PFSK-1 (cell line): ENCODE data around the gene CLMN.

Source experiments
- FOXP2 ChIP-seq: optimal IDR thresholded peaks from 2 replicates; pipeline ENCODE3; 2011; ENCODE audit warnings: borderline replicate concordance, control low read depth, inconsistent platforms; ENCODE audit not compliant: insufficient read depth; ENCODE audit errors: extremely low read length, extremely low read depth
- POLR2AphosphoS5 ChIP-seq: IDR thresholded peaks from 2 replicates; pipeline ENCODE4 v1.6.1; 2012; ENCODE audit warnings: low read depth, mild to moderate bottlenecking, control low read depth, low read length, moderate library complexity
- SIN3A ChIP-seq: IDR thresholded peaks from 2 replicates; pipeline ENCODE4 v1.6.1; 2012; ENCODE audit warnings: mild to moderate bottlenecking, low read length, moderate library complexity, borderline replicate concordance; ENCODE audit not compliant: insufficient read depth
- TAF1 ChIP-seq: IDR thresholded peaks from 2 replicates; pipeline ENCODE4 v1.6.1; 2012; ENCODE audit warnings: low read length, control low read depth, borderline replicate concordance; ENCODE audit not compliant: insufficient read depth
- TF ChIP-seq, protein P1 (sequence below), 2 experiments: IDR thresholded peaks; 2 replicates each; pipeline versions ENCODE4 v1.6.1 to v1.8.0; 2011 to 2012; ENCODE audit warnings: low read depth in 2 of 2, low read length in 2 of 2, control low read depth in 1 of 2, inconsistent platforms in 1 of 2, mild to moderate bottlenecking in 1 of 2, moderate library complexity in 1 of 2; ENCODE audit not compliant: insufficient read depth in 1 of 2

Gene CLMN

GRCh38 chr14:95345032-95345431 lies 25.3 kb upstream of the CLMN start:
- TF ChIP-seq, protein P1, sequence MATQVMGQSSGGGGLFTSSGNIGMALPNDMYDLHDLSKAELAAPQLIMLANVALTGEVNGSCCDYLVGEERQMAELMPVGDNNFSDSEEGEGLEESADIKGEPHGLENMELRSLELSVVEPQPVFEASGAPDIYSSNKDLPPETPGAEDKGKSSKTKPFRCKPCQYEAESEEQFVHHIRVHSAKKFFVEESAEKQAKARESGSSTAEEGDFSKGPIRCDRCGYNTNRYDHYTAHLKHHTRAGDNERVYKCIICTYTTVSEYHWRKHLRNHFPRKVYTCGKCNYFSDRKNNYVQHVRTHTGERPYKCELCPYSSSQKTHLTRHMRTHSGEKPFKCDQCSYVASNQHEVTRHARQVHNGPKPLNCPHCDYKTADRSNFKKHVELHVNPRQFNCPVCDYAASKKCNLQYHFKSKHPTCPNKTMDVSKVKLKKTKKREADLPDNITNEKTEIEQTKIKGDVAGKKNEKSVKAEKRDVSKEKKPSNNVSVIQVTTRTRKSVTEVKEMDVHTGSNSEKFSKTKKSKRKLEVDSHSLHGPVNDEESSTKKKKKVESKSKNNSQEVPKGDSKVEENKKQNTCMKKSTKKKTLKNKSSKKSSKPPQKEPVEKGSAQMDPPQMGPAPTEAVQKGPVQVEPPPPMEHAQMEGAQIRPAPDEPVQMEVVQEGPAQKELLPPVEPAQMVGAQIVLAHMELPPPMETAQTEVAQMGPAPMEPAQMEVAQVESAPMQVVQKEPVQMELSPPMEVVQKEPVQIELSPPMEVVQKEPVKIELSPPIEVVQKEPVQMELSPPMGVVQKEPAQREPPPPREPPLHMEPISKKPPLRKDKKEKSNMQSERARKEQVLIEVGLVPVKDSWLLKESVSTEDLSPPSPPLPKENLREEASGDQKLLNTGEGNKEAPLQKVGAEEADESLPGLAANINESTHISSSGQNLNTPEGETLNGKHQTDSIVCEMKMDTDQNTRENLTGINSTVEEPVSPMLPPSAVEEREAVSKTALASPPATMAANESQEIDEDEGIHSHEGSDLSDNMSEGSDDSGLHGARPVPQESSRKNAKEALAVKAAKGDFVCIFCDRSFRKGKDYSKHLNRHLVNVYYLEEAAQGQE (IDR thresholded peaks at IDR 0.05; ENCODE audit: insufficient read depth in 1 of 2, low read depth in 2 of 2, low read length in 2 of 2), result no peak
- TF ChIP-seq FOXP2 (no peak), POLR2AphosphoS5 (no peak), TAF1 (no peak), SIN3A (no peak)

GRCh38 chr14:95344536-95344935 lies 24.8 kb upstream of the CLMN start:
- TF ChIP-seq POLR2AphosphoS5, result no peak
- no peak for TF ChIP-seq FOXP2
- no peak for TF ChIP-seq TAF1
- TF ChIP-seq SIN3A, result no peak
- TF ChIP-seq, protein P1 (IDR thresholded peaks at IDR 0.05; ENCODE audit: insufficient read depth in 1 of 2, low read depth in 2 of 2, low read length in 2 of 2), result no peak

GRCh38 chr14:95341564-95341963 lies 21.9 kb upstream of the CLMN start:
- TF ChIP-seq TAF1 (no peak), SIN3A (no peak), FOXP2 (no peak), POLR2AphosphoS5 (no peak)
- TF ChIP-seq, protein P1 (IDR thresholded peaks at IDR 0.05; ENCODE audit: insufficient read depth in 1 of 2, low read depth in 2 of 2, low read length in 2 of 2), result no peak

- no peak for TF ChIP-seq FOXP2
- TF ChIP-seq, protein P1 (IDR thresholded peaks at IDR 0.05; ENCODE audit: insufficient read depth in 1 of 2, low read depth in 2 of 2, low read length in 2 of 2), result no peak
- no peak for TF ChIP-seq SIN3A
- TF ChIP-seq TAF1, result no peak
- no peak for TF ChIP-seq POLR2AphosphoS5
Observed at GRCh38 chr14:95341115-95341514, 21.4 kb upstream of the CLMN start.

DNA sequence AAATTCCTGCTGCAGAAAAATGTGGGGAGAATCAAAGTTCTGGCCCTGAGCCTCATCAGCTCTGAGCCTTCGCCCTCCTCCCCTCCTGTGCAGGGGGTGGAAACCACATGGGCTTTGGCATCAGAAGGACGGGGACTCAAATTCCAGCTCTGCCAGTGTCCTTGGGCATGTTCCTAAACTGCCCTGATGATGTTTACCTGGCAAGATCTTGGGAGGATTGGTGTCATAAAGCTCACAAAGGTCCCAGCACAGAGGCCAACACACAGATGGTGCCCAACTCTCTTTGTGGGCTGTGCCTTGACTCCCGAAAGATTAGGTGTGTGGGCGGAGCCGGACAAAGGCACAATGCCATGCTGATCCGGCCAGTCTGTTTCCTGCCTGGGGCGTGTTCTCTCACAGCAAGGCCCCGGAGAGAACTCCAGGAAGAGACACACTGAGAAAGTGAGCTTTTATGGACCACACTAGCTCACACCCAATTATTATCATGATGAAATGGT lies 20.5 kb upstream of the CLMN start:
- no peak for TF ChIP-seq POLR2AphosphoS5
- TF ChIP-seq FOXP2, result no peak
- TF ChIP-seq, protein P1 (IDR thresholded peaks at IDR 0.05; ENCODE audit: insufficient read depth in 1 of 2, low read depth in 2 of 2, low read length in 2 of 2), result no peak
- TF ChIP-seq TAF1, result no peak
- TF ChIP-seq SIN3A, result no peak
